H9 (cell line): Measurements from ENCODE around the gene ZRANB1. TPM values are rescaled to one million over a fixed set of nuclear protein-coding genes. Genes with fewer than 3 reads are reported as not detected.

Source experiments
- DNase-seq: peaks from one replicate; pipeline ENCODE4 v3.0.0-alpha.2; 2017
- H2AFZ ChIP-seq: one replicate; pipeline ENCODE4 v1.6.1; 2013; ENCODE audit warnings: mild to moderate bottlenecking, low read length, control low read depth, moderate library complexity
- H2AK5ac ChIP-seq: 2 replicates; pipeline ENCODE4 v1.6.1; 2013; ENCODE audit warnings: low read length, control low read depth, mixed read lengths; ENCODE audit not compliant: insufficient read length
- H2BK120ac ChIP-seq: one replicate; pipeline ENCODE4 v1.6.1; 2013; ENCODE audit warnings: low read depth, mild to moderate bottlenecking, low read length, control low read depth, inconsistent platforms; ENCODE audit not compliant: poor library complexity, severe bottlenecking
- H2BK12ac ChIP-seq: 2 replicates; pipeline ENCODE4 v1.6.1; 2013; ENCODE audit warnings: low read length, control low read depth, mixed read lengths, low read depth; ENCODE audit not compliant: insufficient read length
- H2BK15ac ChIP-seq: 2 replicates; pipeline ENCODE4 v1.6.1; 2013; ENCODE audit warnings: low read depth, low read length, control low read depth
- H2BK20ac ChIP-seq: one replicate; pipeline ENCODE4 v1.6.1; 2013; ENCODE audit warnings: low read depth, mild to moderate bottlenecking, low read length, control low read depth, inconsistent platforms; ENCODE audit not compliant: poor library complexity, severe bottlenecking
- H2BK5ac ChIP-seq: 2 replicates; pipeline ENCODE4 v1.6.1; 2013; ENCODE audit warnings: low read length, control low read depth, mixed read lengths; ENCODE audit not compliant: insufficient read length
- H3K14ac ChIP-seq: 2 replicates; pipeline ENCODE4 v1.6.1; 2013; ENCODE audit warnings: low read length, control low read depth; ENCODE audit not compliant: insufficient read depth
- H3K18ac ChIP-seq: 2 replicates; pipeline ENCODE4 v1.6.1; 2013; ENCODE audit warnings: low read depth, mild to moderate bottlenecking, mixed read lengths, low read length, control low read depth; ENCODE audit not compliant: insufficient read length
- H3K23ac ChIP-seq: 2 replicates; pipeline ENCODE4 v1.6.1; 2013; ENCODE audit warnings: low read length, control low read depth, mixed read lengths, low read depth; ENCODE audit not compliant: insufficient read length
- H3K23me2 ChIP-seq: 2 replicates; pipeline ENCODE4 v1.6.1; 2013; ENCODE audit warnings: low read depth, mild to moderate bottlenecking, mixed read lengths, low read length, control low read depth; ENCODE audit not compliant: insufficient read length, poor library complexity, severe bottlenecking
- H3K27ac ChIP-seq: 2 replicates; pipeline ENCODE4 v1.5.1; 2013; ENCODE audit warnings: low read length, control low read depth, mixed read lengths, low read depth; ENCODE audit not compliant: insufficient read length
- H3K27me3 ChIP-seq: 2 replicates; pipeline ENCODE4 v1.6.1; 2013; ENCODE audit warnings: low read length, control low read depth, inconsistent platforms; ENCODE audit not compliant: insufficient read depth
- H3K4ac ChIP-seq: 2 replicates; pipeline ENCODE4 v1.6.1; 2013; ENCODE audit warnings: low read depth, mild to moderate bottlenecking, control low read depth, inconsistent platforms, low read length, moderate library complexity
- H3K4me1 ChIP-seq: 2 replicates; pipeline ENCODE4 v1.6.1; 2013; ENCODE audit warnings: low read length, control low read depth, inconsistent platforms; ENCODE audit not compliant: insufficient read depth
- H3K4me2 ChIP-seq: 2 replicates; pipeline ENCODE4 v1.6.1; 2013; ENCODE audit warnings: low read length, control low read depth, mixed read lengths; ENCODE audit not compliant: insufficient read length, insufficient read depth
- H3K56ac ChIP-seq: 2 replicates; pipeline ENCODE4 v1.6.1; 2013; ENCODE audit warnings: low read depth, mild to moderate bottlenecking, mixed read lengths, low read length, control low read depth; ENCODE audit not compliant: insufficient read length
- H3K79me1 ChIP-seq: 2 replicates; pipeline ENCODE4 v1.6.1; 2013; ENCODE audit warnings: low read depth, mild to moderate bottlenecking, moderate library complexity, low read length, control low read depth, inconsistent platforms; ENCODE audit not compliant: insufficient read depth, poor library complexity, severe bottlenecking
- H3K79me2 ChIP-seq: 2 replicates; pipeline ENCODE4 v1.6.1; 2013; ENCODE audit warnings: low read length, control low read depth, inconsistent platforms; ENCODE audit not compliant: insufficient read depth
- H3K9ac ChIP-seq: 2 replicates; pipeline ENCODE4 v1.6.1; 2013; ENCODE audit warnings: low read length, control low read depth, mixed read lengths; ENCODE audit not compliant: insufficient read length; ENCODE audit errors: extremely low read depth
- H3K9me3 ChIP-seq: one replicate; pipeline ENCODE4 v1.6.1; 2013; ENCODE audit warnings: low read depth, low read length, inconsistent platforms; ENCODE audit not compliant: control insufficient read depth
- H3T11ph ChIP-seq: one replicate; pipeline ENCODE4 v1.6.1; 2013; ENCODE audit warnings: mild to moderate bottlenecking, low read length, control low read depth, inconsistent platforms
- H4K20me1 ChIP-seq: one replicate; pipeline ENCODE4 v1.6.1; 2013; ENCODE audit not compliant: control insufficient read depth, insufficient read length, insufficient read depth
- H4K5ac ChIP-seq: 2 replicates; pipeline ENCODE4 v1.6.1; 2013; ENCODE audit warnings: low read depth, mild to moderate bottlenecking, mixed read lengths, low read length, control low read depth; ENCODE audit not compliant: insufficient read length
- H4K8ac ChIP-seq: replicated peaks from 2 replicates; pipeline ENCODE4 v1.6.1; 2013; ENCODE audit warnings: low read length, control low read depth, mixed read lengths, low read depth; ENCODE audit not compliant: insufficient read length
- H4K91ac ChIP-seq: 2 replicates; pipeline ENCODE4 v1.6.1; 2013; ENCODE audit warnings: low read depth, mild to moderate bottlenecking, moderate library complexity, mixed read lengths, low read length, control low read depth; ENCODE audit not compliant: insufficient read length
- H3K27ac Mint-ChIP-seq, 3 experiments: 2 replicates in 2 of 3; 3 replicates in 1 of 3; pipeline ENCODE4 v1.8.0; 2020 to 2021; ENCODE audit warnings: mixed read lengths in 3 of 3, mild to moderate bottlenecking in 1 of 3, moderate library complexity in 1 of 3
- H3K27me3 Mint-ChIP-seq: 2 replicates; pipeline ENCODE4 v1.8.0; 2021; ENCODE audit warnings: low read depth, mild to moderate bottlenecking, moderate library complexity, mixed read lengths
- H3K36me3 Mint-ChIP-seq, 3 experiments: 2 replicates in 2 of 3; 3 replicates in 1 of 3; pipeline ENCODE4 v1.8.0; 2020 to 2021; ENCODE audit warnings: low read depth in 3 of 3, mixed read lengths in 3 of 3; ENCODE audit not compliant: insufficient read depth in 1 of 3
- H3K4me1 Mint-ChIP-seq, 2 experiments: 2 replicates each; pipeline ENCODE4 v1.8.0; 2020; ENCODE audit warnings: mixed read lengths in 2 of 2
- H3K4me3 Mint-ChIP-seq, 2 experiments: 2 replicates in 1 of 2; 3 replicates in 1 of 2; pipeline ENCODE4 v1.8.0; 2020 to 2021; ENCODE audit warnings: mild to moderate bottlenecking in 2 of 2, mixed read lengths in 2 of 2, moderate library complexity in 1 of 2
- H3K9me3 Mint-ChIP-seq, 2 experiments: 2 replicates in 1 of 2; 3 replicates in 1 of 2; pipeline ENCODE4 v1.8.0; 2020; ENCODE audit warnings: mild to moderate bottlenecking in 2 of 2, mixed read lengths in 2 of 2, moderate library complexity in 1 of 2
- CTCF ChIP-seq: fragments of 200-600 bp; sonication (generic); conservative IDR thresholded peaks from 3 replicates; pipeline ENCODE4 v1.8.0; 2021; ENCODE audit warnings: antibody characterized with exemption, mild to moderate bottlenecking
- WGBS: extraction: QIAGEN DNeasy Blood & Tissue Kit; methylation state at CpG from one replicate; pipeline ENCODE4 v1.1.7; 2013; ENCODE audit warnings: missing lambda C conversion rate, low lambda C conversion rate, mixed read lengths; ENCODE audit not compliant: insufficient read length; ENCODE audit errors: extremely low coverage; 5-methylcytosine and 5-hydroxymethylcytosine counted together
- total RNA-seq: library from RNA; stranded (reverse); gene quantifications from 2 replicates; pipeline ENCODE4 v1.2.1, GENCODE V29; 2021

ZRANB1 gene
- total RNA-seq, 1 experiment from 2014 or later, result 17.4 TPM

- no peak overlapping the region for H2BK120ac ChIP-seq
- no peak overlapping the region for H4K8ac ChIP-seq
- H2BK12ac ChIP-seq, result no peak overlapping the region
- H3K9me3 Mint-ChIP-seq, result no peaks in the 10 kb centered on the region
- H3K9me3 ChIP-seq, result no peaks in the 10 kb centered on the region
- no peak overlapping the region for H3K23ac ChIP-seq
- H2AK5ac ChIP-seq, result no peak overlapping the region
- no peak overlapping the region for H4K5ac ChIP-seq
- peak overlapping the region in 1 of 3 experiments; percentile 48; a peak in 2 of 7 replicates for H3K27ac Mint-ChIP-seq
- no peak overlapping the region for H2BK5ac ChIP-seq
- no peak overlapping the region for H3K4me2 ChIP-seq
- H3K4me3 Mint-ChIP-seq, result no peak overlapping the region
- H4K20me1 ChIP-seq, result no peaks in the 10 kb centered on the region
- no peak overlapping the region for H2AFZ ChIP-seq
- no peak for TF ChIP-seq CTCF
- H3K4me1 Mint-ChIP-seq, result peaks cover 0 to 8% of the 10 kb centered on the region in 2 experiments; a peak in 1 of 4 replicates
- no peak overlapping the region for H3K27ac ChIP-seq
- H3K79me1 ChIP-seq, result peaks cover 5% of the 10 kb centered on the region
- H3K27me3 Mint-ChIP-seq, result peaks cover 2% of the 10 kb centered on the region; the same call in 1 of the 2 replicates
- H3K9ac ChIP-seq, result no peak overlapping the region
- no peaks in the 10 kb centered on the region for H3K27me3 ChIP-seq
- peaks cover 12% of the 10 kb centered on the region; the same call in 1 of the 2 replicates for H3K79me2 ChIP-seq
- no peak overlapping the region for H3K56ac ChIP-seq
- H2BK20ac ChIP-seq, result no peak overlapping the region
- H4K91ac ChIP-seq, result no peak overlapping the region
- H3K23me2 ChIP-seq, result no peaks in the 10 kb centered on the region
- no peaks in the 10 kb centered on the region for H3K4me1 ChIP-seq
- H3T11ph ChIP-seq, result no peak overlapping the region
- WGBS, result no CpG with 5 or more reads among the region's 12 CpGs
- H3K14ac ChIP-seq, result no peak overlapping the region
- H3K36me3 Mint-ChIP-seq, result peaks cover 49 to 87% (median 71%) of the 10 kb centered on the region in 3 experiments
- DNase-seq, result no peak
- no peak overlapping the region for H2BK15ac ChIP-seq
- H3K4ac ChIP-seq, result no peak overlapping the region
- H3K18ac ChIP-seq, result no peak overlapping the region
Observed at GRCh38 chr10:125002047-125002422, 60.1 kb downstream of the ZRANB1 start.
